Stomach smooth muscle (tissue), 2 donors: Measurements from ENCODE around the gene CPZ.

Experiments
- H3K27ac ChIP-seq: one replicate; pipeline ENCODE4 v1.7.0; 2013; ENCODE audit warnings: mild to moderate bottlenecking, low read length, inconsistent platforms
- H3K27me3 ChIP-seq, 2 donors: one replicate each; pipeline ENCODE4 v1.7.0; 2013; ENCODE audit warnings: low read length in 2 of 2; ENCODE audit not compliant: insufficient read depth in 2 of 2, control insufficient read depth in 1 of 2
- H3K36me3 ChIP-seq, 2 donors: one replicate each; pipeline ENCODE4 v1.7.0; 2013; ENCODE audit warnings: low read length in 2 of 2; ENCODE audit not compliant: control insufficient read depth in 2 of 2, insufficient read depth in 2 of 2
- H3K4me1 ChIP-seq: one replicate; pipeline ENCODE4 v1.7.0; 2013; ENCODE audit warnings: low read length; ENCODE audit not compliant: control insufficient read depth, insufficient read depth
- H3K4me3 ChIP-seq, 2 donors: one replicate each; pipeline ENCODE4 v1.7.0; 2013; ENCODE audit warnings: low read length in 2 of 2
- H3K9ac ChIP-seq, 2 donors: one replicate each; pipeline ENCODE4 v1.7.0; 2013; ENCODE audit warnings: low read length in 2 of 2, mild to moderate bottlenecking in 1 of 2
- H3K9me3 ChIP-seq, 2 donors: one replicate each; pipeline ENCODE4 v1.7.0; 2013; ENCODE audit warnings: low read length in 2 of 2; ENCODE audit not compliant: control insufficient read depth in 2 of 2
- donor health status: healthy.
- donor health status: Pancreatic carcinoma.

CPZ gene

GRCh38 chr4:8589336-8589735, 3.2 kb upstream of the CPZ start:
- Histone ChIP-seq H3K36me3 (no peaks in the 10 kb centered on the region), H3K27ac (no peak overlapping the region), H3K27me3 (peaks cover 51 to 62% of the 10 kb centered on the region in 2 donors), H3K4me1 (peaks cover 1% of the 10 kb centered on the region), H3K4me3 (no peak overlapping the region), H3K9me3 (no peaks in the 10 kb centered on the region), H3K9ac (no peak overlapping the region)

DNA sequence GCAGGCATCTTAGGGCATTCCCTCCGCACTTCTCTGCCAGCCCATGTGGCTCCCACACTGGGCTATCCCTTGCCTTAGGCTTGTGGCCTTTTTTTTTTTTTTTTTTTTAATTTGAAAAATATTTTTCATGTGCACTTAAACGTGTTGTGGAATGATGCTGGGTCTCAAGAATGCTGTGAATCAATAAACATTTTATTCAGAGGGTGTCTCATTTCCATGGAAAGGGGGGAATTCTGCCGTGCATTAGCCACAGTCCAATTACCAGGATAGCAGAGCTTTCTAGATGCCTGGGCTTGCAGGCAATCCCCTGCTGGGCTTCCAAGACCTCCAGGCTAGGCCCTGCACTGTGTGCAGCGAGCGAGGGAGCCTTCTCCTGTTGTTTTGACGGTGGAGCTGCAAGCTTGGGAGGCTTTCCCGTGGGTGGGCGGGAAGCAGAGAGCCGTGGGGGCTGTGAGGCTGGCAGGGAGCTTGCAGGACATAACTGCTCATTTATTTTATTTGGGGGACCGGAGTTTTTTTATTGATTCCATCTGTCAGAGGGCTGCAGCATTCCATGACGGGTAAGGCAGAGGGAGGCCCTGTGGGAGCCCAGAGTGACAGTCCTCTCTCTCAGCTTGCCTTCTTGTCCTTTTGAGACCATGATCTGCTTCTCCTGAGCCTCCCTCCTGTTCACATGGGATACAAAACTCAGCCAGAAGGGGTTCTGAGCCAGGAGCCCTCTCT, 2.6 kb upstream of the CPZ start:
- H3K36me3 ChIP-seq, result no peaks in the 10 kb centered on the region
- H3K9me3 ChIP-seq, result no peaks in the 10 kb centered on the region
- H3K27ac ChIP-seq, result no peak overlapping the region
- H3K4me3 ChIP-seq, result no peak overlapping the region
- peaks cover 51 to 58% of the 10 kb centered on the region in 2 donors for H3K27me3 ChIP-seq
- no peak overlapping the region for H3K9ac ChIP-seq
- peaks cover 4% of the 10 kb centered on the region for H3K4me1 ChIP-seq

DNA sequence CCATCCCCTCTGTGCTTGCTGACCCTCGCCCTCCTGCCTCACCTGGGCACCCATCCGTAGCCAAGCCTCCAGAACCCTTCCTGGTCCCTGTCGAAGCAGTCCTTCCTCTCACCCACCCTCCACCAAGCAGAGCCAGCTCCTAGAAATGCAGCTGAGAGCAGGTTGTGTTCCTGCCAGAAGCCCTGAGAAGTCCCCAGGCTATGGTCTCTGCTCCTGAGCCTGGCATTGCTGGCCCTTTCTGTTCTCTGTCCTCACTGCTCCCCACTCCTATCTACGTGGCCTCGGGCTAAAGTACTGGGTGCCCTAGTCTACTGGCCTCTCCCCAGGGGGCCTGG, 2.1 kb upstream of the CPZ start:
- peaks cover 4% of the 10 kb centered on the region for H3K4me1 ChIP-seq
- no peaks in the 10 kb centered on the region for H3K9me3 ChIP-seq
- no peak overlapping the region for H3K9ac ChIP-seq
- H3K27ac ChIP-seq, result no peak overlapping the region
- H3K27me3 ChIP-seq, result peaks cover 51 to 53% of the 10 kb centered on the region in 2 donors
- no peaks in the 10 kb centered on the region for H3K36me3 ChIP-seq
- H3K4me3 ChIP-seq, result no peak overlapping the region

DNA sequence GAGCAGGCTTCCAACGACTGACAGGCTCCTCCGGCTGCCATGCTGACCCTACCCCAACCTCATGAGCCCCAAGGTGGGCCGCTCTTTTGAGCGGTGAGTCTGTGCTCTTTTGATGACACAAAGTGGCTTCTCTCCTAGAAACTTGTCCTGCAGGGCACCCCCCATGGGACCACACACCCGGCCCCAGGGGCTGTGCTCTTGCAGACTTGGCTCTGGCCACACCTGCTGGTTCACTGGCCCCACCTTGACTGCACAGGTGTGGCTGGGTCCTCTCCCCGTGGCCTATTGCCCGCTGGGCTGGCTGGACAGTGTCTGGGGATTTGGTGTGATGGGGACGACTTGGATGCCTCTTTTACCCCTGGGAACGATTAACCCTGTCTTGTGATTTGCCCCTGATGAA, 1.5 kb upstream of the CPZ start:
- H3K4me1 ChIP-seq, result peaks cover 4% of the 10 kb centered on the region
- no peak overlapping the region for H3K4me3 ChIP-seq
- H3K27me3 ChIP-seq, result peaks cover 50 to 51% of the 10 kb centered on the region in 2 donors
- H3K9ac ChIP-seq, result no peak overlapping the region
- no peaks in the 10 kb centered on the region for H3K36me3 ChIP-seq
- no peak overlapping the region for H3K27ac ChIP-seq
- no peaks in the 10 kb centered on the region for H3K9me3 ChIP-seq

GRCh38 chr4:8591626-8592365, 769 bp upstream of the CPZ start:
- no peak overlapping the region for H3K9ac ChIP-seq
- H3K4me3 ChIP-seq, result no peak overlapping the region
- H3K9me3 ChIP-seq, result no peaks in the 10 kb centered on the region
- H3K27ac ChIP-seq, result no peak overlapping the region
- no peaks in the 10 kb centered on the region for H3K36me3 ChIP-seq
- H3K4me1 ChIP-seq, result peaks cover 8% of the 10 kb centered on the region
- peaks cover 45 to 47% of the 10 kb centered on the region in 2 donors for H3K27me3 ChIP-seq

DNA sequence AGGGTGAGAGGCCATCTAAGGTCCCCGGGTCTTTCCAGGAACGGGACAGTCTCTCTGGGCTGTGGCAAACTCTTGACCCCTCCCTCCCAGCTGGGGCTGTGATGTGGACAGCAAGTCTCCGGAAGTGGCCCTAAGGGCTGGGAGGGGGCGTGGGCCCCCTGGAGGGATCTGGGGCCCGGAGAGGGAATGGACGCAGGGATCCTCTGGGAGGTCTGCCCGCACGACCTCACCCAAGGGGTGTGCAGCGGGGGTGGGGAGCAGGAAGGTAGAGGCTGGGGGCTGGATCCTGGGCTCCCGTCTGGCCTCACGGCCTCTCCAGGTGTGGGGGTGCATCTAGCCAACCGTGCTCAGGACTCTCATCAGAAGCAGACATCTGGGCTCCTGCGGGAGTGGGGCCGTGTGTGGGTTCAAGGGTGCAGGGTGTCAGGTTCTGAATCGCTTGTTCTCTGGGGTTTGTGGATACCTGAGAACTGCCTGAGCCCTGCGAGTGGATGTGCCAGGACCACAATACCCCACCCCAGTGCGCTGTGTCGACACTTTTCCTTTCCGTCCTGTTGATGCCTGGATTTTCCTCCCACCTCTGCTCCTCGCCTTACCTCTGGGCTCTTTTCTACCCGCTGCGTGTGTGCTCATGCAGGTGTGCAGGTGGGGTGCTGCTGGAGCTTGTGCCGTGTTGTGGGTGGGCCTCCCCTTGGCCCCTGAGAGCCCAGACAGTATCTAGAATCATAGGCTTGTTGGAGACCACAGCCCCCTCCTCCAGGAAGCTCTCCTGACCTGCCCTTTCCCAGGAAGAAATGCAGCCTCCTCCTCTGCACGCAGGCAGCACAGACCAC, 915 bp downstream of the CPZ start:
- no peak overlapping the region for H3K9ac ChIP-seq
- H3K4me3 ChIP-seq, result peak overlapping the region in 1 of 2 donors; percentile 22
- H3K27ac ChIP-seq, result no peak overlapping the region
- peaks cover 16% of the 10 kb centered on the region for H3K4me1 ChIP-seq
- H3K9me3 ChIP-seq, result no peaks in the 10 kb centered on the region
- H3K27me3 ChIP-seq, result peaks cover 35 to 40% of the 10 kb centered on the region in 2 donors
- no peaks in the 10 kb centered on the region for H3K36me3 ChIP-seq

GRCh38 chr4:8594097-8595038, 1.8 kb downstream of the CPZ start:
- Histone ChIP-seq H3K27ac (no peak overlapping the region), H3K36me3 (no peaks in the 10 kb centered on the region), H3K27me3 (peaks cover 35 to 40% of the 10 kb centered on the region in 2 donors), H3K9ac (no peak overlapping the region), H3K9me3 (no peaks in the 10 kb centered on the region), H3K4me1 (peaks cover 16% of the 10 kb centered on the region), H3K4me3 (no peak overlapping the region)

DNA sequence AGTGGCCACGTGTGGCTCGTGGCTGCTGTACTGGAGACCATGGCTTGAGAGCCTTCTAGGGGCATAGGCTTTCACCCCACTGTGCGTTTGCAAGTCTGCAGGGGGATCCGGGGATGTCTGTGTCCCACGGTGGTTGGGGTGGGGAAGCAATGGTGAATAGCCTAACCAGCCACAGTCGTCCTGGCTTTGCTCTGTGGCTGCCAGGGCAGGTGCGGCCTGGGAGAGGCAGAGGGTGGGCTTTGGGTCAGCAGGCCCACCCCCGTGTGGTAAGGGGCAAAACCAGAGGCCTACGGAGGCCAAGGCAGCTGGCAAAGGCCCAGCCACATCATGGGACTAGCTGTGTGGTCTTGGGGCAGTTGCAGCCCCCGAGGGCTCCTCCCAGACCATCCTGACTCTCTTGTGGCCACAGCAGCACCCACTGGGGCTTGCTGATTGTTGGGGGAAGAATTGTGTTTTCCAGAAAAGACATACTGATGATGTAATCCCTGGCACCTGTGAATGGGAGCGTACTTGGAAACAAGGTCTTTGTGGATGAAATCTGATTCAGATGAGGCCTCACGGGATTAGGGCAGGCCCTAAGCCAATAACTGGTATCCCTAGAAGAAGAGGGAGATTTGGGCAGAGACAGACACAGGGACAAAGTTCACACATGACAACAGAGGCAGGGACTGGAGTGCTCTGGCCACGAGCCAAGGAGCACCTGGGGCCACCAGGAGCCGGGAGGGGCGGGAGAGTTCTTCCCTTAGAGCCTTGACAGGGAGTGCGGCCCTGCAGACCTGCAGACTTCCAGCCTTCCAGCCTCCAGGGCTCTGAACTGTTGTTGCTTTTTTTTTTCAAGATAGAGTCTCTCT, 2.9 kb downstream of the CPZ start:
- peaks cover 29 to 36% of the 10 kb centered on the region in 2 donors for H3K27me3 ChIP-seq
- peaks cover 16% of the 10 kb centered on the region for H3K4me1 ChIP-seq
- no peaks in the 10 kb centered on the region for H3K36me3 ChIP-seq
- H3K9me3 ChIP-seq, result no peaks in the 10 kb centered on the region
- no peak overlapping the region for H3K27ac ChIP-seq
- no peak overlapping the region for H3K4me3 ChIP-seq
- H3K9ac ChIP-seq, result no peak overlapping the region

- Histone ChIP-seq H3K9me3 (no peaks in the 10 kb centered on the region), H3K36me3 (no peaks in the 10 kb centered on the region), H3K27me3 (peaks cover 18 to 24% of the 10 kb centered on the region in 2 donors), H3K4me1 (peaks cover 16% of the 10 kb centered on the region), H3K9ac (no peak overlapping the region), H3K4me3 (no peak overlapping the region), H3K27ac (no peak overlapping the region)
Observed at GRCh38 chr4:8596891-8597290, 4.3 kb downstream of the CPZ start.
